ENCODE measurements around the gene ASMTL.
A peak's percentile ranks its signal among the peaks of the same experiment; 100 is the strongest.
"Not testable (repeated sequence)": the region's sequence is repeated elsewhere in the genome, so short reads cannot be mapped to it uniquely, and the experiment has no call there.

The ASMTL gene

DNA sequence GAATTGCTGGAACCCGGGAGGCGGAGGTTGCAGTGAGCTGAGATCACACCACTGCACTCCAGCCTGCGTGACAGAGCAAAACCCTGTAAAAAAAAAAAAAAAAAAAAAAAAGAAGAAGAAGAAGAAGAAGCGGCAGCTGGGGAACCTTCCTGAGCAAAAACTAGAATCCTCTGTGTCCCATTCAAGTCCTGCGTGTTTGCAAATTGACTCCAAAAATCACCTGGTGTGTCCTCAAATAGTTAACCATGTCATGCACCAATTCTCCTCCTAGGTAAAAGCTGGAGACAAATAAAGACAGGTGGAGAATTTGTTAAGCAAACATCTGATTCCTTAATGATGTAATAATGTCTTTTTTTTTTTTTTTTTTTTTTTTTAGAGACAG is 31.9 kb upstream of the ASMTL start:
- no peak for TF ChIP-seq PPARA (CRISPR knock-in tag; IDR thresholded peaks at IDR 0.05; ENCODE audit: borderline replicate concordance)
- no peak for TF ChIP-seq TOX (CRISPR knock-in tag; IDR thresholded peaks at IDR 0.05; ENCODE audit: borderline replicate concordance)
- TF ChIP-seq BACH2 (CRISPR knock-in tag; IDR thresholded peaks at IDR 0.05; ENCODE audit: borderline replicate concordance) = no peak
- TF ChIP-seq, protein P1, sequence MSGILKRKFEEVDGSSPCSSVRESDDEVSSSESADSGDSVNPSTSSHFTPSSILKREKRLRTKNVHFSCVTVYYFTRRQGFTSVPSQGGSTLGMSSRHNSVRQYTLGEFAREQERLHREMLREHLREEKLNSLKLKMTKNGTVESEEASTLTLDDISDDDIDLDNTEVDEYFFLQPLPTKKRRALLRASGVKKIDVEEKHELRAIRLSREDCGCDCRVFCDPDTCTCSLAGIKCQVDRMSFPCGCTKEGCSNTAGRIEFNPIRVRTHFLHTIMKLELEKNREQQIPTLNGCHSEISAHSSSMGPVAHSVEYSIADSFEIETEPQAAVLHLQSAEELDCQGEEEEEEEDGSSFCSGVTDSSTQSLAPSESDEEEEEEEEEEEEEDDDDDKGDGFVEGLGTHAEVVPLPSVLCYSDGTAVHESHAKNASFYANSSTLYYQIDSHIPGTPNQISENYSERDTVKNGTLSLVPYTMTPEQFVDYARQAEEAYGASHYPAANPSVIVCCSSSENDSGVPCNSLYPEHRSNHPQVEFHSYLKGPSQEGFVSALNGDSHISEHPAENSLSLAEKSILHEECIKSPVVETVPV (CRISPR knock-in tag; IDR thresholded peaks at IDR 0.05) = no peak
- TF ChIP-seq, protein P2, sequence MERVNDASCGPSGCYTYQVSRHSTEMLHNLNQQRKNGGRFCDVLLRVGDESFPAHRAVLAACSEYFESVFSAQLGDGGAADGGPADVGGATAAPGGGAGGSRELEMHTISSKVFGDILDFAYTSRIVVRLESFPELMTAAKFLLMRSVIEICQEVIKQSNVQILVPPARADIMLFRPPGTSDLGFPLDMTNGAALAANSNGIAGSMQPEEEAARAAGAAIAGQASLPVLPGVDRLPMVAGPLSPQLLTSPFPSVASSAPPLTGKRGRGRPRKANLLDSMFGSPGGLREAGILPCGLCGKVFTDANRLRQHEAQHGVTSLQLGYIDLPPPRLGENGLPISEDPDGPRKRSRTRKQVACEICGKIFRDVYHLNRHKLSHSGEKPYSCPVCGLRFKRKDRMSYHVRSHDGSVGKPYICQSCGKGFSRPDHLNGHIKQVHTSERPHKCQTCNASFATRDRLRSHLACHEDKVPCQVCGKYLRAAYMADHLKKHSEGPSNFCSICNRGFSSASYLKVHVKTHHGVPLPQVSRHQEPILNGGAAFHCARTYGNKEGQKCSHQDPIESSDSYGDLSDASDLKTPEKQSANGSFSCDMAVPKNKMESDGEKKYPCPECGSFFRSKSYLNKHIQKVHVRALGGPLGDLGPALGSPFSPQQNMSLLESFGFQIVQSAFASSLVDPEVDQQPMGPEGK (CRISPR knock-in tag; IDR thresholded peaks at IDR 0.05; ENCODE audit: borderline replicate concordance) = no peak

DNA sequence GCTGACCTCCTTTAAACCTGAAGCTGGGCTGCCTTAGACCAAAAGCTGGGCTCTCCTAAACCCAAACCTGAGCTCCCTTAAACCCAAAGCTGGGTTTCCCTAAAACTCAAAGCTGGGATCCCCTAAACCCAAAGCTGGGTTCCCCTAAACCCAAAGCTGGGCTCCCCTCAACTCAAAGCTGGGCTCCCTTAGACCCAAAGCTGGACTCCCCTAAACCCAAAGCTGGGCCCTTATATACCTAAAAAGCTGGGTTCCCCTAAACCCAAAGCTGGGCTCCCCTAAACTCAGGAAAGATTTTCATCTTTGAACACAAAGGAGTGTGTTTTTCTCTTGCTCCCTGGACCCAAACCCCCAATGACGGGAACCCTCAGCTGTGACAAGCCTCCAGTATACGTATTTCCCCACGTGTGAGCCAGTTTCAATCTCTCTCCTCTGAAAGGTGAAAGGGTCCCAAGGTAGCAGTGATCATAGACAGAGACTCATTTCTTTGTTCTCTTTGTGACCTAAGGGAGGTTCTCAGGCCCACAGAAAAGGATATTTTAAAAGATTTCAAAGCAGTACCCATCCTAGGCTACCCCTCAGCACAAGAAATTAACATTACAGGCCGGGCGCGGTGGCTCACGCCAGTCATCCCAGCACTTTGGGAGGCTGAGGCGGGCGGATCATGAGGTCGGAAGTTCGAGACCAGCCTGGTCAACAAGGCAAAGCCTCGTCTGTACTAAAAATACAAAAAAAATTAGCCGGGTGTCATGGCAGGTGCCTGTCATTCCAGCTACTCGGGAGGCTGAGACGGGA is 31.3 kb upstream of the ASMTL start:
- ATAC-seq = no peak
- TF ChIP-seq ESRRG (CRISPR knock-in tag; IDR thresholded peaks at IDR 0.05) (no peak), ZFP30 (CRISPR knock-in tag; IDR thresholded peaks at IDR 0.05) (no peak), ARNTL (CRISPR knock-in tag; IDR thresholded peaks at IDR 0.05; ENCODE audit: borderline replicate concordance, low read depth) (no peak), CREB5 (CRISPR knock-in tag; IDR thresholded peaks at IDR 0.05; ENCODE audit: low read depth) (no peak), ZNF8 (CRISPR knock-in tag; IDR thresholded peaks at IDR 0.05) (no peak), ZC3H10 (CRISPR knock-in tag; IDR thresholded peaks at IDR 0.05) (no peak), BACH2 (CRISPR knock-in tag; IDR thresholded peaks at IDR 0.05; ENCODE audit: borderline replicate concordance) (no peak), PPARA (CRISPR knock-in tag; IDR thresholded peaks at IDR 0.05; ENCODE audit: borderline replicate concordance) (no peak), TOX (CRISPR knock-in tag; IDR thresholded peaks at IDR 0.05; ENCODE audit: borderline replicate concordance) (no peak), SNAI2 (CRISPR knock-in tag; IDR thresholded peaks at IDR 0.05) (no peak), POU6F1 (CRISPR knock-in tag; IDR thresholded peaks at IDR 0.05; ENCODE audit: borderline replicate concordance, low read depth) (no peak), TCF4 (CRISPR knock-in tag; IDR thresholded peaks at IDR 0.05; ENCODE audit: borderline replicate concordance) (no peak), ZNF70 (CRISPR knock-in tag; IDR thresholded peaks at IDR 0.05) (no peak)
- TF ChIP-seq, protein P2 (CRISPR knock-in tag; IDR thresholded peaks at IDR 0.05; ENCODE audit: borderline replicate concordance) = no peak

More for the DNA sequence above, 31.9 kb upstream of the ASMTL start:
- no peak for ATAC-seq

DNA sequence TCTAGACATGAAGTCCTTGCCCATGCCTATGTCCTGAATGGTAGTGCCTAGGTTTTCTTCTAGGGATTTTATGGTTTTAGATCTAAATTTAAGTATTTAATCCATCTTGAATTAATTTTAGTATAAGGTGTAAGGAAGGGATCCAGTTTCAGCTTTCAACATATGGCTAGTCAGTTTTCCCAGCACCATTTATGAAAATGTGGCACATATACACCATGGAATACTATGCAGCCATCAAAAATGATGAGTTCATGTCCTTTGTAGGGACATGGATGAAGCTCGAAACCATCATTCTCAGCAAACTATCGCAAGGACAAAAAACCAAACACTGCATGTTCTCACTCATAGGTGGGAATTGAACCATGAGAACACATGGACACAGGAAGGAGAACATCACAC is 29.8 kb upstream of the ASMTL start:
- not testable (repeated sequence) for ATAC-seq

- peak; percentile 94 for ATAC-seq
- no peak for TF ChIP-seq PPARA (CRISPR knock-in tag; IDR thresholded peaks at IDR 0.05; ENCODE audit: borderline replicate concordance)
- TF ChIP-seq RARB (CRISPR knock-in tag; IDR thresholded peaks at IDR 0.05) = no peak
- TF ChIP-seq ZNF565 (CRISPR knock-in tag; conservative IDR thresholded peaks at IDR 0.05; ENCODE audit: low read depth) = no peak
- TF ChIP-seq ZFP3 (CRISPR knock-in tag; IDR thresholded peaks at IDR 0.05) = no peak
- TF ChIP-seq CSDC2 (CRISPR knock-in tag; IDR thresholded peaks at IDR 0.05) = no peak
- no peak for TF ChIP-seq ARNTL (CRISPR knock-in tag; IDR thresholded peaks at IDR 0.05; ENCODE audit: borderline replicate concordance, low read depth)
- TF ChIP-seq ZFP30 (CRISPR knock-in tag; IDR thresholded peaks at IDR 0.05) = no peak
- TF ChIP-seq, protein P3, sequence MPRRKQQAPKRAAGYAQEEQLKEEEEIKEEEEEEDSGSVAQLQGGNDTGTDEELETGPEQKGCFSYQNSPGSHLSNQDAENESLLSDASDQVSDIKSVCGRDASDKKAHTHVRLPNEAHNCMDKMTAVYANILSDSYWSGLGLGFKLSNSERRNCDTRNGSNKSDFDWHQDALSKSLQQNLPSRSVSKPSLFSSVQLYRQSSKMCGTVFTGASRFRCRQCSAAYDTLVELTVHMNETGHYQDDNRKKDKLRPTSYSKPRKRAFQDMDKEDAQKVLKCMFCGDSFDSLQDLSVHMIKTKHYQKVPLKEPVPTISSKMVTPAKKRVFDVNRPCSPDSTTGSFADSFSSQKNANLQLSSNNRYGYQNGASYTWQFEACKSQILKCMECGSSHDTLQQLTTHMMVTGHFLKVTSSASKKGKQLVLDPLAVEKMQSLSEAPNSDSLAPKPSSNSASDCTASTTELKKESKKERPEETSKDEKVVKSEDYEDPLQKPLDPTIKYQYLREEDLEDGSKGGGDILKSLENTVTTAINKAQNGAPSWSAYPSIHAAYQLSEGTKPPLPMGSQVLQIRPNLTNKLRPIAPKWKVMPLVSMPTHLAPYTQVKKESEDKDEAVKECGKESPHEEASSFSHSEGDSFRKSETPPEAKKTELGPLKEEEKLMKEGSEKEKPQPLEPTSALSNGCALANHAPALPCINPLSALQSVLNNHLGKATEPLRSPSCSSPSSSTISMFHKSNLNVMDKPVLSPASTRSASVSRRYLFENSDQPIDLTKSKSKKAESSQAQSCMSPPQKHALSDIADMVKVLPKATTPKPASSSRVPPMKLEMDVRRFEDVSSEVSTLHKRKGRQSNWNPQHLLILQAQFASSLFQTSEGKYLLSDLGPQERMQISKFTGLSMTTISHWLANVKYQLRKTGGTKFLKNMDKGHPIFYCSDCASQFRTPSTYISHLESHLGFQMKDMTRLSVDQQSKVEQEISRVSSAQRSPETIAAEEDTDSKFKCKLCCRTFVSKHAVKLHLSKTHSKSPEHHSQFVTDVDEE (CRISPR knock-in tag; IDR thresholded peaks at IDR 0.05) = no peak
- no peak for TF ChIP-seq ZNF70 (CRISPR knock-in tag; IDR thresholded peaks at IDR 0.05)
- TF ChIP-seq, protein P1 (CRISPR knock-in tag; IDR thresholded peaks at IDR 0.05) = no peak
Observed at GRCh38 chrX:1481636-1482529, 29.2 kb upstream of the ASMTL start.
